ENCODE results near the gene ANGPTL4.

ANGPTL4 gene

DNA sequence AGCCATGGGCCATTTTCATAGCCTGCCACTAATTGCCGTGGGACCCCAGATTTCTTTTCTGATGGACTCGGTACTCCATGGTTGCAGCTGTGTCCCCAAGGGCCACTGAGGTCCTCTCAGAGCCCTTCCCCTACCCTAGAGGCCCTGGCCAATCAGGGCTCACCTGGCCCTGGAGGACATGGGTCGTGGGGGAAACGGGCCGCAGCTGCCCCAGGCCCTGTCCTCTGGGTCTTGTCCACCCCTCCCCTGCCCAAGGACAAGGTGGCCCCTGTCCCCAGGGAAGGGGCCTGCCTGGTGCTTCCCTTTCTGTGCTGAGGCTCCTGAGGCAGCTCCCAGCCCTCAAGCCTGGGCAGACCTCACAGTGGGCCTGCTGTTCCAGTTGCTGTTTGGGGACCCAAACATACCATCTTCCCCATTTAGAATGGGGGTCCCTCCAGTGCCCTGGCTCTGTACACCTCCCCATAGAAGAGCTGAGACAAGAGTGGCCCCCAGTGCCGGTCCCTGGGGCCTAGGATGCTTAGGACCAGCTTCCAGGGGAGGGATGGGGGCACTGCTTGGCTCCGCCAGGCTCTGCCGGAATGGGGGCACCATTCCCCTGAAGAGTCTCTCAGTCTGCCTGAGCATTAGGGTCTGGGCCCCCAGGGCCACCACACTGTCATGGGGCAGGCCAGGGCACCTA lies 29.4 kb downstream of the ANGPTL4 start:
- TF ChIP-seq RAD21 (IDR thresholded peaks at IDR 0.05; ENCODE audit: low read depth) (no peak), EGR1 (IDR thresholded peaks at IDR 0.05) (no peak), TAF1 (IDR thresholded peaks at IDR 0.05; ENCODE audit: low read depth) (no peak), FOXM1 (IDR thresholded peaks at IDR 0.05; ENCODE audit: borderline replicate concordance, low read depth) (no peak), CREB1 (IDR thresholded peaks at IDR 0.05; ENCODE audit: low read depth) (no peak)
- TF ChIP-seq, protein P1, sequence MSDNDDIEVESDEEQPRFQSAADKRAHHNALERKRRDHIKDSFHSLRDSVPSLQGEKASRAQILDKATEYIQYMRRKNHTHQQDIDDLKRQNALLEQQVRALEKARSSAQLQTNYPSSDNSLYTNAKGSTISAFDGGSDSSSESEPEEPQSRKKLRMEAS (IDR thresholded peaks at IDR 0.05), result no peak

DNA sequence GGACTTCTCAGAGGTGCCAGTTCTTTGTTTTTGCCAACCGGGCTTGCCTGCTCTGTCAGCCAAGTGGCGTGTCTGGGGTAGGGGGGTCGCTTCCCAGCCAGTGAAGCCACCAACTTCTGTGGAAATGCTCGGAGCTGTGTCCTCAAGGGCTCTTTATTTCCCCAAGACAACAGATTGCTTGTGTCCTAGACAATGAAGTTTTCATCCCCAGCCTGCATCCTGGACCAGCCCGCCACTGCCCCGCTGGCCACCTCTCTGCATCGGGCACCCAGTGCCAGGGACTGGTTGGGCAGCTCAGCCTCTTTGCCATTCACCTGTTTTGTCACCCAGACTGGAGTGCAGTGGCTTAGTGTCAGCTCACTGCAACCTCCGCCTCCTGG lies 29.9 kb downstream of the ANGPTL4 start:
- TF ChIP-seq, protein P2, sequence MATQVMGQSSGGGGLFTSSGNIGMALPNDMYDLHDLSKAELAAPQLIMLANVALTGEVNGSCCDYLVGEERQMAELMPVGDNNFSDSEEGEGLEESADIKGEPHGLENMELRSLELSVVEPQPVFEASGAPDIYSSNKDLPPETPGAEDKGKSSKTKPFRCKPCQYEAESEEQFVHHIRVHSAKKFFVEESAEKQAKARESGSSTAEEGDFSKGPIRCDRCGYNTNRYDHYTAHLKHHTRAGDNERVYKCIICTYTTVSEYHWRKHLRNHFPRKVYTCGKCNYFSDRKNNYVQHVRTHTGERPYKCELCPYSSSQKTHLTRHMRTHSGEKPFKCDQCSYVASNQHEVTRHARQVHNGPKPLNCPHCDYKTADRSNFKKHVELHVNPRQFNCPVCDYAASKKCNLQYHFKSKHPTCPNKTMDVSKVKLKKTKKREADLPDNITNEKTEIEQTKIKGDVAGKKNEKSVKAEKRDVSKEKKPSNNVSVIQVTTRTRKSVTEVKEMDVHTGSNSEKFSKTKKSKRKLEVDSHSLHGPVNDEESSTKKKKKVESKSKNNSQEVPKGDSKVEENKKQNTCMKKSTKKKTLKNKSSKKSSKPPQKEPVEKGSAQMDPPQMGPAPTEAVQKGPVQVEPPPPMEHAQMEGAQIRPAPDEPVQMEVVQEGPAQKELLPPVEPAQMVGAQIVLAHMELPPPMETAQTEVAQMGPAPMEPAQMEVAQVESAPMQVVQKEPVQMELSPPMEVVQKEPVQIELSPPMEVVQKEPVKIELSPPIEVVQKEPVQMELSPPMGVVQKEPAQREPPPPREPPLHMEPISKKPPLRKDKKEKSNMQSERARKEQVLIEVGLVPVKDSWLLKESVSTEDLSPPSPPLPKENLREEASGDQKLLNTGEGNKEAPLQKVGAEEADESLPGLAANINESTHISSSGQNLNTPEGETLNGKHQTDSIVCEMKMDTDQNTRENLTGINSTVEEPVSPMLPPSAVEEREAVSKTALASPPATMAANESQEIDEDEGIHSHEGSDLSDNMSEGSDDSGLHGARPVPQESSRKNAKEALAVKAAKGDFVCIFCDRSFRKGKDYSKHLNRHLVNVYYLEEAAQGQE (IDR thresholded peaks at IDR 0.05; ENCODE audit: low read depth), result no peak
- no peak for TF ChIP-seq TAF1 (IDR thresholded peaks at IDR 0.05; ENCODE audit: low read depth)
- no peak for TF ChIP-seq CREB1 (IDR thresholded peaks at IDR 0.05; ENCODE audit: low read depth)
- TF ChIP-seq EGR1 (IDR thresholded peaks at IDR 0.05), result no peak
- TF ChIP-seq, protein P1 (IDR thresholded peaks at IDR 0.05), result no peak

DNA sequence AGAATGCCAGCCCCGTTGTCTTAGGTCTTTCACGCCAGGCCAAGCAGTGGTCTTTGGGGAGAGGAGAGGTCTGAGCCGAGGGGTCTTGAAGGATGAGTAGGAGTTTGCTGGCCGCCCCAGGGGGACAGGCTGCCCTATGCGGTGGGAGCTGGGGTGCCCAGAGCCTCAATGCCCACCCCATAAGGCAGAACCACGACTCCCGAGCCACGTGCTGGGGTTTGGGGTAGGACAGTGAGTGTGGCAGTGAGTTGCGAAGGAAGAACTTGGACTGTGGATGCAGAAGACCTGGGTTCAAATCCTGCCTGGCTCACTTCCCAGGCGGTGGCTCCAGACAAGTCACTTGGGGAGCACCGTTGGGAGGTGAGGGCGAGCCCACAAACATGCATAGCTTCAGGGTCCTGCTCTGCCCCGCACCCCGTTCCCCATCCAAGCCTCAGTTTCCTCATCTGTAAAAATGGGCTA lies 31.7 kb downstream of the ANGPTL4 start:
- TF ChIP-seq, protein P2 (IDR thresholded peaks at IDR 0.05; ENCODE audit: low read depth), result no peak
- TF ChIP-seq TAF1 (IDR thresholded peaks at IDR 0.05; ENCODE audit: low read depth) (no peak), CREB1 (IDR thresholded peaks at IDR 0.05; ENCODE audit: low read depth) (no peak), FOXM1 (IDR thresholded peaks at IDR 0.05; ENCODE audit: borderline replicate concordance, low read depth) (no peak), CEBPB (IDR thresholded peaks at IDR 0.05) (no peak), EGR1 (IDR thresholded peaks at IDR 0.05) (no peak), NFIC (IDR thresholded peaks at IDR 0.05) (no peak), YY1 (IDR thresholded peaks at IDR 0.05; ENCODE audit: low read depth) (no peak), RAD21 (IDR thresholded peaks at IDR 0.05; ENCODE audit: low read depth) (no peak), TCF12 (IDR thresholded peaks at IDR 0.05; ENCODE audit: low read depth) (no peak), ZBTB7A (IDR thresholded peaks at IDR 0.05; ENCODE audit: low read depth) (no peak), TEAD4 (IDR thresholded peaks at IDR 0.05) (no peak), EP300 (IDR thresholded peaks at IDR 0.05; ENCODE audit: borderline replicate concordance) (no peak)
- TF ChIP-seq, protein P3, sequence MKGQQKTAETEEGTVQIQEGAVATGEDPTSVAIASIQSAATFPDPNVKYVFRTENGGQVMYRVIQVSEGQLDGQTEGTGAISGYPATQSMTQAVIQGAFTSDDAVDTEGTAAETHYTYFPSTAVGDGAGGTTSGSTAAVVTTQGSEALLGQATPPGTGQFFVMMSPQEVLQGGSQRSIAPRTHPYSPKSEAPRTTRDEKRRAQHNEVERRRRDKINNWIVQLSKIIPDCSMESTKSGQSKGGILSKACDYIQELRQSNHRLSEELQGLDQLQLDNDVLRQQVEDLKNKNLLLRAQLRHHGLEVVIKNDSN (IDR thresholded peaks at IDR 0.05), result no peak
- TF ChIP-seq, protein P1 (IDR thresholded peaks at IDR 0.05), result no peak

DNA sequence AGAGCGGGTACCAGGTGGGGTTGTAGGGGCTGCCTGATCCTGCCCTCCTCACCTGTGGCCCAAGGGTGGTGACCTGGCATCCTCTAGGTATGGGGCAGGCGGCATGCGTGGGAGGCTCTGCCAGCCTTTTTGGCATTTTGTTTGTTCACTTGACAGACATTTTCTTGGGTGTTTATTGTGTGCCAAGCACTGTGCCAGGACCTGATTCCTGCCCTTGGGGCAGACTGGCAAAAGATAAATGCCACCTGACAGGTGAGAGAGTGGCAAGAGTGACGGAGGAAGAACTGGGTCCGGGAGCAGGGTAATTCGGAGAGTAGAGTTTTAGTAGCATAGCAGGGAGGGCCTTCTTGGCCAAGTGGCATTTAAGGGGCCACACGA lies 32.2 kb downstream of the ANGPTL4 start:
- TF ChIP-seq CREB1 (IDR thresholded peaks at IDR 0.05; ENCODE audit: low read depth), result no peak
- TF ChIP-seq EGR1 (IDR thresholded peaks at IDR 0.05), result no peak
- TF ChIP-seq RAD21 (IDR thresholded peaks at IDR 0.05; ENCODE audit: low read depth), result no peak
- TF ChIP-seq ZBTB7A (IDR thresholded peaks at IDR 0.05; ENCODE audit: low read depth), result no peak
- no peak for TF ChIP-seq CEBPB (IDR thresholded peaks at IDR 0.05)
- TF ChIP-seq TCF12 (IDR thresholded peaks at IDR 0.05; ENCODE audit: low read depth), result no peak
- TF ChIP-seq EP300 (IDR thresholded peaks at IDR 0.05; ENCODE audit: borderline replicate concordance), result no peak
- TF ChIP-seq, protein P2 (IDR thresholded peaks at IDR 0.05; ENCODE audit: low read depth), result no peak
- TF ChIP-seq, protein P3 (IDR thresholded peaks at IDR 0.05), result no peak
- TF ChIP-seq YY1 (IDR thresholded peaks at IDR 0.05; ENCODE audit: low read depth), result no peak
- no peak for TF ChIP-seq FOXM1 (IDR thresholded peaks at IDR 0.05; ENCODE audit: borderline replicate concordance, low read depth)
- no peak for TF ChIP-seq TAF1 (IDR thresholded peaks at IDR 0.05; ENCODE audit: low read depth)
